ENCODE data around the gene ITPK1. TPM values are rescaled to one million over a fixed set of nuclear protein-coding genes. Genes with fewer than 3 reads are reported as not detected.

ITPK1 gene
- total RNA-seq, 4 donors from 2014 or later = 32.6 to 94.9 (median 54.6) TPM

DNA sequence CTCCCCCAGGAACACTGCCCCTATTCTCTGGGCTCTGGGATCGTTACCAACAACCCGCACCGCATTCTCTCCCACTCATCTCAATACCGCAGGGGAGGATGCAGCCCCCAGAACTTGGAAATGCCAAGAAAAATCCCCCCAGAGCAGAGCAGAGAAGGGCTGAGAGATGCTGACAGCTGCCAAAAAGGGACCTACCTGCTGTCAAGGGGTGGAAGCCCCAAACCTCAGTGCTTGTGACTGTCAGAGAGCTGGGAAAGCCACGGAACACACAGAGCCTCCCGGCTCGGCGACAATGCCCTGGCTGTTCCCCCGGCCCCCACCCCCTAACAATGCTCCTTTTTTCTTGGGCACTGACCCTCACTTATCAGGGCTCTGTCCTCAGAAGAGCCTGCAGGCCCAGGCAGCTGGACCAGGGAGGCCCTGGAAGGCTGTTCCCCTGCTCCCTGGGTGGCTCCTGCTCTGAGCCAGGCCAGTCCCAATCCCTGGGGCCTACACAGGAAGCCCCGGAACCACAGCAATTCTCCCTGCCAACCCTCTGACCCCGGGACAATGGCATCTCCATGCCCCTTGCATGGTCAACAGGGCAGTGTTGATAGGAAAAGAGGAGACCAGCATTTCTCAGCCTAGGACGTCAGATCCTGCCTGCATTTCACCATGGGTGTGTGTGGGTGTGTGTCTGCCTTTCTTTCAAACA, 78.9 kb downstream of the ITPK1 start:
- TF ChIP-seq, protein P1, sequence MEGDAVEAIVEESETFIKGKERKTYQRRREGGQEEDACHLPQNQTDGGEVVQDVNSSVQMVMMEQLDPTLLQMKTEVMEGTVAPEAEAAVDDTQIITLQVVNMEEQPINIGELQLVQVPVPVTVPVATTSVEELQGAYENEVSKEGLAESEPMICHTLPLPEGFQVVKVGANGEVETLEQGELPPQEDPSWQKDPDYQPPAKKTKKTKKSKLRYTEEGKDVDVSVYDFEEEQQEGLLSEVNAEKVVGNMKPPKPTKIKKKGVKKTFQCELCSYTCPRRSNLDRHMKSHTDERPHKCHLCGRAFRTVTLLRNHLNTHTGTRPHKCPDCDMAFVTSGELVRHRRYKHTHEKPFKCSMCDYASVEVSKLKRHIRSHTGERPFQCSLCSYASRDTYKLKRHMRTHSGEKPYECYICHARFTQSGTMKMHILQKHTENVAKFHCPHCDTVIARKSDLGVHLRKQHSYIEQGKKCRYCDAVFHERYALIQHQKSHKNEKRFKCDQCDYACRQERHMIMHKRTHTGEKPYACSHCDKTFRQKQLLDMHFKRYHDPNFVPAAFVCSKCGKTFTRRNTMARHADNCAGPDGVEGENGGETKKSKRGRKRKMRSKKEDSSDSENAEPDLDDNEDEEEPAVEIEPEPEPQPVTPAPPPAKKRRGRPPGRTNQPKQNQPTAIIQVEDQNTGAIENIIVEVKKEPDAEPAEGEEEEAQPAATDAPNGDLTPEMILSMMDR (IDR thresholded peaks at IDR 0.05) = no peak
- ATAC-seq (ENCODE audit: low FRiP score) (no peak), DNase-seq (ENCODE audit: low spot score) (no peak)

DNA sequence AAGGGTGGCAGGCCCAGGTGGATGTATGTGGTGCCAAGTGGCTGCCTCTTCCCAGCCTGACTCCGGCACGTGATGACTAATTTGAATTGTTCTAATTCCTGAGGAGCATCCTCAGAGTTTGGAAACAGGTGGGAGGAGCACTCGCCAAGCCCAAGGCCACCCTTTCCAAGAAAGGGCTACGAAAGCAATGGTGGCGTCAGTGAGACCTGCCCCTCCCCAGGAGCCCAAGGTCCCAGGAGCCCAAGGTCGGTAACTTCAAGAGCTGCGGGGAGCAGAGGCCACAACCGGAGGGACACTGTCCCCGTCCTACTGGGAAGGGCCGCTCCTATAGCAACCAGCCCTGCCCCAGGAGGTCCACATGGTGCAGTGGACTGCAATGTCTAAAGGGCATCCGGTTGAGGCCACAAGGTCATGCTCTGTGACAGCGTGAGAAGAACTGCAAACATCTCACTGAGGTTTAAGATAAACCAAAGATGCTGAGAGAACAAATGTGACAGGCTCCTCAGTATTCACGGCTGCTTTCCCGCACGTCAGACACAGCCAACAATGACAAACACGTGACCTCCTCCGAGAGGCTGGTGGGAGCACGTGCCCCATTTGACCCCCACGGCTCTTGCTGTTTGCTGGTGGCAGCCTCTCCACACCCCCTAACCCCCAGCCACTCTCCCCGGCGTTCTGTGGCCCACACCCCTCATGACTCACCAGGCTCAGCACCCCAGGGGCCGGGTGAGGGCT, 79.6 kb downstream of the ITPK1 start:
- DNase-seq (ENCODE audit: low spot score) (no peak), ATAC-seq (ENCODE audit: low FRiP score) (peak; percentile 57)
- TF ChIP-seq, protein P1 (IDR thresholded peaks at IDR 0.05) = no peak

DNA sequence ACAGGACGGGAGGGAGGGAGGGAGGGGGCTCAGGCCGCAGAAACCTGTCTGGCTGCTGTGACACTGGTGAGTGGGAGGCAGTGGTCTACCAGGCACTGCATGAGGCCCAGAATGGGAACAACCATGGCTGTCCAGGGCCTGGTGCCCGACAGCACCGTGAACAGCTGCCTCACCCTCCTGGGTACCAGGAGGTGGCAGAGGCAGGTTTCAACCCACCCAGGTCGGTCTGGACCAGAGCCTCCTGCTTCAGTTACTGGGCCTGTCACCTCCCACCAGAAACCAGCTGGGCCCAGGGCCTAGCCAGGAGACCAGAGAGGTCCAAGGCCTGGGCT, 80.2 kb downstream of the ITPK1 start:
- TF ChIP-seq, protein P1 (IDR thresholded peaks at IDR 0.05) = no peak
- DNase-seq (ENCODE audit: low spot score) (no peak), ATAC-seq (ENCODE audit: low FRiP score) (no peak)

DNA sequence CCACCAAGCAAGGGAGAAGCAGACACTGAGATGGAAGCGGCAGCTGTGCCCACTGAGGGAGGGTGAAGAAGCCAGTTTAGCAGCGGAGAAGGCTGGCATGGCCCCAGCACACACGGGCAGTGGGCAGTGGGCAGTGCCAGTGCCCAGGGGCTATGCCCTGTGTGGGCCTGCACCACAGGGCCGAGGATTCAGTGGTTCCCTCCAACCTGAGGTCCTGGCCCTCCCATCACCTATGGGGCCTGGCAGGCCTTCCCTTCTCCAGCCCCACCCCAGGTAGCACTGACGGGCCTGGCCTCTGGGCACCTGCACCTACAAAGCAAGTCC, 81.1 kb downstream of the ITPK1 start:
- ATAC-seq (ENCODE audit: low FRiP score) = no peak
- DNase-seq (ENCODE audit: low spot score) = no peak
- TF ChIP-seq, protein P1 (IDR thresholded peaks at IDR 0.05) = no peak

DNA sequence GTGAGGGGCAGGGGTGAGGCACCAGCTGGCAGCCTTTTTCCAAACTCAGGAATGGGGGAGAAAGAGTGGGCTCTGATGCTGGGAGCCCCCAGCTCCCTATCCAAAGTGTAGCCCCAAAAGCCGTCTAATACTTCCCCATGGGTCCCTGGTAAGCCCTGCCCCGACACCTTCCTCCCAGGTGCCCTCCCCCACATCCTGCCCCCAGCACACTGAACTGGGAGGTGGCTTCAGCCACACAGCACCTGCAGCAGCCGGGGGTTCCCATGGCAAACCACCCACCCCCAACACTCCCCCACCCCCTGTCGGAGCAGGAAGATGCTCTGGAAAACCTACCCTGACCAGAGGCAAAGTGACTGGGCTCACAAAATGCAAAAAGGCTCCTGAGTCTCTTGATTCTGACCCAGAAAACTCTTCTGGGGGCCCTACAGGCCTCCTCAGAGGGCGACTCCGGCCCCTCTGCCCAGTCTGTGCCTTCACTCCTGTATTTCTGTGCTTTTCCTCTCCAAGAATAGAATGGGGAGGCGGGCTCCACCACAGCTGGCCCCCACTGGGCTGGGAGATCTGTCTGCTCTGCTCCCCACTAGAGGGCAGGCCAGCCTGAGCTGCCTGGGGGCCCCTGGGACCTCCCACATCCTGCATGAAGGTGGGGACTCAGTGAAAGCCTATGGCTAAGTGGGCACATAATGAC, 81.6 kb downstream of the ITPK1 start:
- TF ChIP-seq, protein P1 (IDR thresholded peaks at IDR 0.05) = no peak
- DNase-seq (ENCODE audit: low spot score) (no peak), ATAC-seq (ENCODE audit: low FRiP score) (no peak)

DNA sequence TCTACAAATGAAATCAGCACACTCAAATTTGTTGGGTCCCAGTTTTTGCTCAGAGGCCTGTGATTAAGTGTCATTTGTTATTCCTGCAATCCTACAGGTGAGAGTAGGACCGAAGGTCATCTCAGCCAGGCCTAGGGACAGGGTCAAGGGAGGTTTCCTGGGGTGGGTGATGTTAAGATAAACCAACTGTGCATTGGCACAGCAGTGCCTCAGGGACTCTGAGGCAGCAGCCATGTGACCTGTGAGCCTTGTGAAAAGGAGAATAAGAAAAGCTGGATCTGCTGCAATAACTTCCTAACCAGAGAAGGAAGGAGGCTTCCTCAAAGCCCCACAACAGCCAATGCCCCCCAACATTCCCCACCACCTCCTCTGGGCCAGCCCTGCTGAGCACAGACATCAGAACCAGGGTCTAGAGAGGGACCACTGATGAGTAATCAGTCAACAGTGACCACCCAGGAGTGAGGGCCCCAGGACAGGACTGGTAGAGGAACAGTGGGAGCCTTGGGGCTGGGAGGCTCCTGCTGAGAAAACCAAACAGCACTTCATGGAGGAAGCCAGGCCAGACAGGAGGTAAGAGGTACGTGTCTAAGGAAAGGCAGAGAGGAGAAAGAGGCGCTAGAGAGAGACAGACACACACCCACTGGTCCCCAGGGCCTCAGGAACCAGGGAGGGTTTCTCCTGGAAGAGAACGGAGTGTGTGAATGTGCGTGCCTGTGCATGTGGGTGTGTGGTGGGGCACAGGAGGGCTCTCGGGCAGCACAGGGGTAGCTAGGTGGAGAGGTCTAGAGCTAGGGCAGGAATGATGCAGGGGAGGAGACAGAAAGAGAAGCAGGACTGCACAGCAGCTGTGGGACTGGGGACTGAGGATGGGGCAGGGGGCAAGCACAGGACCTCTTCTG, 82.4 kb downstream of the ITPK1 start:
- TF ChIP-seq, protein P1 (IDR thresholded peaks at IDR 0.05) = no peak
- no peak for ATAC-seq (ENCODE audit: low FRiP score)
- DNase-seq (ENCODE audit: low spot score) = no peak
